GM21619 (cell line): Measurements from ENCODE around the gene LIPF.
"Not testable (repeated sequence)": the region's sequence is repeated elsewhere in the genome, so short reads cannot be mapped to it uniquely, and the experiment has no call there.

Experiments used
- ATAC-seq: cut with Tn5 transposase; IDR thresholded peaks from one replicate; pipeline ENCODE4 v1.9.1; 2021; ENCODE audit not compliant: unreplicated experiment

The LIPF gene, protein sequence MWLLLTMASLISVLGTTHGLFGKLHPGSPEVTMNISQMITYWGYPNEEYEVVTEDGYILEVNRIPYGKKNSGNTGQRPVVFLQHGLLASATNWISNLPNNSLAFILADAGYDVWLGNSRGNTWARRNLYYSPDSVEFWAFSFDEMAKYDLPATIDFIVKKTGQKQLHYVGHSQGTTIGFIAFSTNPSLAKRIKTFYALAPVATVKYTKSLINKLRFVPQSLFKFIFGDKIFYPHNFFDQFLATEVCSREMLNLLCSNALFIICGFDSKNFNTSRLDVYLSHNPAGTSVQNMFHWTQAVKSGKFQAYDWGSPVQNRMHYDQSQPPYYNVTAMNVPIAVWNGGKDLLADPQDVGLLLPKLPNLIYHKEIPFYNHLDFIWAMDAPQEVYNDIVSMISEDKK

GRCh38 chr10:88664142-88664541, at the start of gene LIPF:
LIPF (plus strand) TSS chr10:88664442; CDS start chr10:88667298, 2,856 bp downstream.
- ATAC-seq = no peak

GRCh38 chr10:88616250-88616977, 47.8 kb upstream of the LIPF start:
- ATAC-seq = no peak

GRCh38 chr10:88617772-88618300, 46.4 kb upstream of the LIPF start:
- no peak for ATAC-seq

- no peak for ATAC-seq
Measured at GRCh38 chr10:88618496-88618895, 45.7 kb upstream of the LIPF start.

DNA sequence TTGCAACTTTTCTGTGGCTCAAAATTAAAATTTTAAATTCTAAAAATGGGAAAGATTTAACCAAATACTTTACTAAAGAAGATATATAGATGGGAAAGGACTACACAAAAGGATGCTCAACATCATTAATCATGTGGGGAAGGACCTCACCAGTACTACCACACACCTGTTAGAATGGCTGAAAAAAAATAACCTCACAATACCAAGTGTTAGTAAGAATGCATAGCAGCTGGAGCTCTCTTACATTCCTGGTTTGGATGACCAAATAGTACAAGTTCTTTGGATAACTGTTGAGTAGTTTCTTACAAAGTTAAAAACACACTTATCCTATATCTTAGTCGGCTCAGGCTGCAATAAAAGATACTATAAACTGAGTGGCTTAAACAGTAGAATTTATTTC, 43.8 kb upstream of the LIPF start:
- no peak for ATAC-seq

DNA sequence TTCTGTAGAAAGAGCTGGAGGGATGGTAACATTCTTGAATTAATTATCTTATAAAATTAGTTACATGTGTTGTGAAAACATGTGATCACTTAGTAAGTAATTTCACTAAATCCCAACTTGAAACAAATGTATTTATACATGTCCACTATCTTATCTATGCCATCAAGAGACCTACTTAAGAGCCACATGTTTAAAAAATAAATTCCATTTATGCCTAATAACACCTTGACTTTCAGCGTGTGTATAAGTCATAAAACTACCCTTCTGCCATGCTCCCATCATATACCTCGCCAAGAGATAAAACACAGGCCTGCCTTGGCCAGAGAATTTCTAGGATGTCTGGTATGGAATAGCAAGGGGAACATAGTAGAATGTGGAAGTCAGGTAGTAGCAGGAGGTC, 40.4 kb upstream of the LIPF start:
- ATAC-seq = no peak

- no peak for ATAC-seq
Measured at GRCh38 chr10:88624840-88625239, 39.4 kb upstream of the LIPF start.

DNA sequence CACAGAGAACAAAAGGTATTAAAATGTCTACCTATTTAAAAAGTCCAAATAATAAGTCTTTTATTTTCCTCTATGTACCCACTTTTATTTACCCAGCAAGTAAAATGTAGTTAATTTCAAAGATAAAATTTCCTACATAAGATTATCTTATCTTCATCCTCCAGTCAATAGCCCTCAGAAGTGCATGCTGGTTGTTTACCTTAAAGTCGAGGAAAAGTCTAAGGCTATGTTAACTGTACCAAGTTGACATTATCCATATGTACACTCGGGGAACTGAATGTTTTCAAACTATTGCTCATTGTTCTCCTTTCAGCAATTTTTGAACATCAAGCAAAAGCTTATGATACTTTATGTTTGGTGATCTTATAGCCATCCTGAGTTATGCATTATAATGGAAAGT, 24.1 kb upstream of the LIPF start:
- ATAC-seq = no peak

GRCh38 chr10:88642209-88642608, 22.0 kb upstream of the LIPF start:
- ATAC-seq = no peak

DNA sequence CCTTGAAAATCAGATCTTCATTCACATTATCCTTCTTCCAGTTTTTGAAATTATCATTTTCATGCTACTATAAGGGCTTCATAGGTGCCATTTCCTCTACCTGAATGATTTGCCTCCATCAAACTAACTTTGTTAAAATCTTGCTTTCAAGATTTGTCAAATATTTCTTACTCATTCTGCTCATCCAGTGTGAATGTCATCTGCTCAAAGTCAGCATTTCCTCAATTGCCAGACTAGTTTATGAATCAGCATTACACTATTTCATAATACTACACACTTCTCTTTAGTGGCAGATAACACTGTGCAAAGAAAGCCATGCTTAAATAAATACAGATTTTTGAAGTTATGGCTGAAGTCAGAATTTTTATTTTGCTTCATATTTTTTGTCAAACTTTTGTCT, 21.3 kb upstream of the LIPF start:
- no peak for ATAC-seq

DNA sequence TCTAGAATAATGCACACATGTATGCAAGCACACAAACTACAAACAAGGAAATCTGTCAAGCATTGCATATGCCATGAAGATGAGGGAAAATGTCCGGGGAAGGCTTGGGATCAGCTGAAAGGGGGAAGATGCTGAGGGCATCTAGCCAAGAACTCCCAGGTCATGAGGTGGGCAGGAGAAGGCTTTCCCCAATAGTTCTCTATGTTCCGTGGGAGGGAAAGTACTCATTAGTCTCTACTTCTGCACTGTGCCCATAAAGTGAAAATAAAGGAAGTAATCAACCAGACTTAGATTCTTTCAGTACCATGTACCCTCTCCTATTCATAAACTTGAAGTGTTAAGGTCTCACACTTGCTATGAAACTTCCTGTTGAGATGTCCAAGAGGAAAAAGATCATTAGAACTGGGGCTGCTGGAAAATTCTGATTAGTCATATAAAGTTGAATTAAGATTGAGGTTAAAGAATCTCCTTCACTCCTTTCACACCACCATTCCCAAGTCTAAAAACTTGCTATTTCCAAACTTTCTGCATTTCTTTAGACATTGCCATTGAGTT, 17.1 kb upstream of the LIPF start:
- no peak for ATAC-seq

GRCh38 chr10:88651101-88651551, 13.1 kb upstream of the LIPF start:
- no peak for ATAC-seq

DNA sequence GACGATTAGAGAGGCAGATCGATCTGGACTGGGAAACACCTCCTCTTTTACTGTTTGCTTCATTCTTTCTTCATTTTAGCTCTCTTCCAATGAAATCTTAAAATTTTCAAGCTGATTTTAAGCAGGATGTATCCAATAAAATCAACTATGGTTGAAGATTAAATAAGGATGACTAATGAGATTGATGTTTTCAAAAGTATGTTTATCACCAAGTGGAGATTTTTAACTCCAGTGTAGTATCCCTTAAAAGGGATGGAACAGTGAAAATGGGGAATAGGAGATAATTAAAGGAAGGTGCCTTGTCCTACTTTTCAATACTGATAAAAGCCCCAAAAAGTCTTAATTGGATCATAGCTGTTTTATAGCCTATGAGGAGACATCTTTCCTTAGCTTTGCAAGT, 11.6 kb upstream of the LIPF start:
- no peak for ATAC-seq

DNA sequence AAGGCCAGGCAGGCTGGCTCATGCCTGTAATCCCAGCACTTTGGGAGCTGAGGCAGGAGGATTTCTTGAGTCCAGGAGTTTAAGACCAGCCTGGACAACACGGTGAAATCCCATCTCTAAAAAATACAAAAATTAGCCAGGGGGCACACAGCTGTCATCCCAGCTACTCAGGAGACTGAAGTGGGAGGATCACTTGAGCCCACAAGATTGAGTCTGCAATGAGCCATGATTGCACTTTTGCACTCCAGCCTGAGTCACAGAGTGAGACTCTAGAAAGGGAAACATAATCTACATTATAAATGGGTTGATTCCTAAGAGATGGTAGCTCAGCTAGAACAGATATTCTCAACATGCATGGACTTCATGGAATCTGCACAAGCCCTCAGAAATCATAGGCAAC, 6.3 kb upstream of the LIPF start:
- ATAC-seq = no peak

GRCh38 chr10:88659725-88660597, 4.3 kb upstream of the LIPF start:
- no peak for ATAC-seq

GRCh38 chr10:88660598-88660884, 3.7 kb upstream of the LIPF start:
- no peak for ATAC-seq

- no peak for ATAC-seq
Measured at GRCh38 chr10:88661018-88661417, 3.2 kb upstream of the LIPF start.

DNA sequence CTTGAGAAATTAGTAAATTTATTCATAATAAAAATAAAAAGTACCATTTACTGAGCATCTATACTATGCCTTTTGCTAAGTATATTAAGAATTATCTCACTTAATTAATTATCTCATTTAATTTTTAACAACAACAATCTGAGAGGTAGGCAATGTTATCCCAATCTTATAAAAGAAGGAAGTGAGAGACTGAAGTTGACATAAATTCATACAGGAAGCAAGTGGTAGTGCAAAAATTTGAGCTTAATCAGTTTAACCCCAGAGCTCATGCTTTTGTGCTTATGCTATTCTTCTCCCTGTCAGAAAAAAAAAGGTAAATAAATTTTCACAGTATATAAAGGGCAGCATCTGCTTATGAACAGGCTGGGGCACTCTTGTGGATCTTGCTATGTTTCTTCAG, 2.7 kb upstream of the LIPF start:
- no peak for ATAC-seq

DNA sequence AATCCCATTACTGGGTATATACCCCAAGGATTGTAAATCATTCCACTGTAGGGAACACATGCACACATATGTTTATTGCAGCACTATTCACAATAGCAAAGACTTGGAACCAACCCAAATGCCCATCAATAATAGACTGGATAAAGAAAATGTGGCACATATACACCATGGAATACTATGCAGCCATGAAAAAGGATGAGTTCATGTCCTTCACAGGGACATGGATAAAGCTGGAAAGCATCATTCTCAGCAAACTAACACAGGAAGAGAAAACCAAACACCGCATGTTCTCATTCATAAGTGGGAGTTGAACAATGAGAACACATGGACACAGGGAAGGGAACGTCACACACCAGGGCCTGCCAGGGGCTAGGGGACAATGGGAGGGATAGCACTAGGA, 1.1 kb upstream of the LIPF start:
- ATAC-seq = not testable (repeated sequence)

DNA sequence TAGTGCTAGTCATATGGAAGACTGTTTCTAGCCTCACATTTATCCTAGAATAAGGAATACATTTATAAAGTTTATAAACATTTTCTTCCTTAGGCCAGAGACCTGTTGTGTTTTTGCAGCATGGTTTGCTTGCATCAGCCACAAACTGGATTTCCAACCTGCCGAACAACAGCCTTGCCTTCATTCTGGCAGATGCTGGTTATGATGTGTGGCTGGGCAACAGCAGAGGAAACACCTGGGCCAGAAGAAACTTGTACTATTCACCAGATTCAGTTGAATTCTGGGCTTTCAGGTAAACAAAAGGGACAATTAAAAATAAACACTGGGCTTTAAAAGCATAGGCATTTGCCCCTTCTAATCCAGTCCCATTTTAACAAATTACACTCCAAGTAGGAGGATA, 4.2 kb downstream of the LIPF start:
- no peak for ATAC-seq

DNA sequence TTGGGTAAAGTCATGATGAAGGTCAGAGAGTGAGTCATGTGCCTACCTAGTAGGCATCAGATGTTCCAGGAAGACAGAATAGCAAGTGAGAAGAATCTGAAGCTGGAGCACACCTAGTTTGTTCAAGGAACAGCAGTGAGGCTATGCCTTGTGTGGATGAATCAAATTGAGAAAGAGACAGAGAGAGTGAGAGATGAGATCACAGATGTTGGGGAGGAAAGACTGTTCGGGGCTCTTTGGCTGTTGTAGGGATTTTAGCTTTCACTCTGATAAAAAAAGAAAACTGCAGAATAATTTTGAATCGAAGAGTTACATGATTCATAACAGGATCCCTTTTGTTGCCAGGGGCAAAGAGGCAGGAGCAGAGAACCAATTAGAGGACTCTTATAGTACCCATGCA, 6.3 kb downstream of the LIPF start:
- no peak for ATAC-seq
